ENCODE measurements around the gene RCBTB2.
A peak's percentile ranks its signal among the peaks of the same experiment; 100 is the strongest.

RCBTB2 gene

DNA sequence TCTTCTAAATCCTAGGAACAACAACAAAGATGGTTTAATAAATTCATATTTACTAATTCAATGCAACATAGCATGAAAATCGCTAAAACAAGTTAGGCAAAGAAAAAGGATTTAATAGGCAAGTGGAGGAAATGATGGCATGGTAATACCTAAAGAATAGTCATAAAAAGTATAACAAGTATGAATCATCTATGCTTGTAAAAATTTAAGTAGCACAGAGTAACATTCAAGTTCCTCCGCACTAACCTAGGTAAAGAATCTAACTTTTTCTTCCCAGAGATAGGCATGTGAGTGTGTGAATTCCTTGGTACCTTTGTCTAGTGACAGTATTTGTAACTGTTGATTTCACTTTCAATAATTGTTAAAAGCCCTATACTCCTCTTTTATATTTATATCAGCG is 42.6 kb downstream of the RCBTB2 start:
- DNase-seq (ENCODE audit: low spot score in 2 of 2) = no peak
- Histone ChIP-seq H3K4me1 (peaks cover 15% of the 10 kb centered on the region), H3K4me3 (no peak overlapping the region), H3K27me3 (ENCODE audit: low read depth) (no peaks in the 10 kb centered on the region), H3K9me3 (no peaks in the 10 kb centered on the region), H3K36me3 (replicated peaks) (no peaks in the 10 kb centered on the region; the same call in 1 of the 2 replicates)
- in situ Hi-C loops (cut with MboI; ENCODE audit: low sequenced_read_pairs) = no loop called here

DNA sequence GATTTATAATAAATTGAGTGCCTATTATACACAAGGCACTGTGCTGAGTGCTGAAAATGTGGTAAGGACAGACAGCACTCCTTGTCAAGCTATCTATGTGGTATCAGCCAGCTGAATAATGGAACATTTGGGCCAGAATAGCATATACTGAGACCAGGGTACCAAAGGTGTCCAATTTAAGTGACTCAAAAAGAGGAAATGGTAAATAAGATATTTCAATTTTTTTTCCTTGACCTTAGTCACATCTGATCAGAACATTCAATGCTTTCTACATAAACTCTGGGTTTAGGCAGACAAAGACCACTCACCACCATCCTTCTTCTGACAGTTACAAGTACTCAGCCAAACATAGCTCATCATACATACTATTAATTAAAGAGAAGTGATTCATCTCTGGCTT is 43.2 kb downstream of the RCBTB2 start:
- H3K4me1 ChIP-seq = peaks cover 9% of the 10 kb centered on the region

DNA sequence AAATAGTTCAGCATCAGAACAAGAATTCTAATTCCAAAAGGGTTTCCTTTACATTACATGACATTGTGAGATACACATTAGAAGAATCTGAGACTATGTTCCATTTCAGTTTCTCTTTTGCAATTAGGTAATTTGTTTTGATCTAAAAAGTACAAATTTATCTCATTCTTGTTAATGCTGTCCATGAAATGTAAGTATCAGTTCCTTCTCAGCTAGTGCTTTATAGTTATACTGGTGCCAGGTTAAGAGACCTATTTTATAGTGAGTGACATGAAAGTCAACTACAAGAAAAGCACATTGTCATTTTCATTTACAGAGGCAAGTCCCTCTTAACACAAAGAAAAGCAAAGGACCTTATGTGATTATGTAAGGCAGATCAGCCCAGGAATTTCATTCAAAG is 43.9 kb downstream of the RCBTB2 start:
- Histone ChIP-seq H3K27me3 (ENCODE audit: low read depth) (no peaks in the 10 kb centered on the region), H3K36me3 (replicated peaks) (no peaks in the 10 kb centered on the region; the same call in 1 of the 2 replicates), H3K9me3 (no peaks in the 10 kb centered on the region), H3K4me3 (no peak overlapping the region), H3K4me1 (peaks cover 7% of the 10 kb centered on the region)
- DNase-seq (ENCODE audit: low spot score in 2 of 2) = peak in 1 of 2 experiments; percentile 32
- in situ Hi-C loops (cut with MboI; ENCODE audit: low sequenced_read_pairs) = no loop called here

More for the DNA sequence above, 43.2 kb downstream of the RCBTB2 start:
- Histone ChIP-seq H3K4me3 (no peak overlapping the region), H3K9me3 (no peaks in the 10 kb centered on the region), H3K36me3 (replicated peaks) (no peaks in the 10 kb centered on the region; the same call in 1 of the 2 replicates), H3K27me3 (ENCODE audit: low read depth) (no peaks in the 10 kb centered on the region)
- no peak for DNase-seq (ENCODE audit: low spot score in 2 of 2)
- in situ Hi-C loops (cut with MboI; ENCODE audit: low sequenced_read_pairs) = no loop called here

DNA sequence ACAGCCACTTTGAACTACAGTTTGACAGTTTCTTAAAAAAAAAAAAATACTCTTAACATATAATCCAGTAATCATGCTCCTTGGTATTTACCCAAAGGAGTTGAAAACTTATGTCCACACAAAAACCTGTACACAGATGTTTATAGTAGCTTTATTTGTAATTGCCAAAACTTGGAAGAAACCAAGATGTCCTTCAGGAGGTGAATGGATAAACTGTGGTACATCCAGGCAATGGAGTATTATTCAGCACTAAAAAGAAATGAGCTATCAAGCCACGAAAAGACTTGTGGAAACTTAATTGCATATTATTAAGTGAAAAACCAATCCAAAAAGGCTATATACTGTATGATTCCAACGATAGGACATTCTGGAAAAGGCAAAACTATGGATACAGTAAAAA is 44.9 kb downstream of the RCBTB2 start:
- Histone ChIP-seq H3K4me3 (no peak overlapping the region), H3K9me3 (no peaks in the 10 kb centered on the region), H3K27me3 (ENCODE audit: low read depth) (no peaks in the 10 kb centered on the region), H3K36me3 (replicated peaks) (no peaks in the 10 kb centered on the region; the same call in 1 of the 2 replicates), H3K4me1 (peaks cover 7% of the 10 kb centered on the region)
- DNase-seq (ENCODE audit: low spot score in 2 of 2) = no peak
- in situ Hi-C loops (cut with MboI; ENCODE audit: low sequenced_read_pairs) = no loop called here

DNA sequence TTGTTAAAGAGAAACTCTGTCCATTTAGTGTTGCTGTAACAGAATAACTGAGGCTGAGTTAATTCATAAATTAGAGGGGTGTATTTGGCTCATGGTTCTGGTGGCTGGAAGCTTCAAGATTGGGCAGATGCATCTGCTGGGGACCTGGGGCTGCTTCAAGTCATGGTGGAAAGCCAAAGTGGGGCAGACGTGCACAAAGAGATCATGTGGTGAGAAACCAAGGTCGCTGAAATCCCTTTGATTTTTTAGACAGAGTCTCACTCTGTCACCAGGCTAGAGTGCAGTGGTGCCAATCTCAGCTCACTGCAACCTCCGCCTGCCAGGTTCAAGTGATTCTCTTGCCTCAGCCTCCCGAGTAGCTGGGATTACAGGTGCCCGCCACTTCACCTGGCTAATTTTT is 46.0 kb downstream of the RCBTB2 start:
- no peak overlapping the region for H3K4me3 ChIP-seq
- DNase-seq (ENCODE audit: low spot score in 2 of 2) = no peak
- no peaks in the 10 kb centered on the region; the same call in 1 of the 2 replicates for H3K36me3 ChIP-seq (replicated peaks)
- no peaks in the 10 kb centered on the region for H3K27me3 ChIP-seq (ENCODE audit: low read depth)
- H3K9me3 ChIP-seq = no peaks in the 10 kb centered on the region
- H3K4me1 ChIP-seq = peaks cover 7% of the 10 kb centered on the region
- in situ Hi-C loops (cut with MboI; ENCODE audit: low sequenced_read_pairs) = no loop called here

DNA sequence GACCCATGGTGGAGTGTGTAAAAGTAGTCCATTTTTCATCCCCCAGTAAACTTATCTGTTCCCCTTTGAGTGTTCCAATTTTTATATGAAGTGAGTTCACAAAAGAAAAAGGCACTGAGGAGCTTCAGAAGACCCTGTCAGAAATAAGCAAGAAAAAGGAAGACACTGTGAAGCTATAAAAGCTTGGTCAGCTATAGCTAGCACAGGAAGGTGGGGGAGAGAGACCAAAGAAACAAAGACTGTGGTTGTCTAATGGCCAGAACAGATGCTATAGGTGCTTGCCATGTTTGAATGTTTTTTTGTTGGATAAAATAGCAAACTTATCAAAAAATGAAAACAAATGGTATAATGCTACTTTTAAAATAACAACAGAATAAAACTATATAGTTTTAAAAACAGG is 46.5 kb downstream of the RCBTB2 start:
- in situ Hi-C loops (cut with MboI; ENCODE audit: low sequenced_read_pairs) = no loop called here
- no peak for DNase-seq (ENCODE audit: low spot score in 2 of 2)
- no peaks in the 10 kb centered on the region for H3K27me3 ChIP-seq (ENCODE audit: low read depth)
- H3K4me1 ChIP-seq = peaks cover 7% of the 10 kb centered on the region
- H3K9me3 ChIP-seq = no peaks in the 10 kb centered on the region
- H3K4me3 ChIP-seq = no peak overlapping the region
- no peaks in the 10 kb centered on the region; the same call in 1 of the 2 replicates for H3K36me3 ChIP-seq (replicated peaks)

DNA sequence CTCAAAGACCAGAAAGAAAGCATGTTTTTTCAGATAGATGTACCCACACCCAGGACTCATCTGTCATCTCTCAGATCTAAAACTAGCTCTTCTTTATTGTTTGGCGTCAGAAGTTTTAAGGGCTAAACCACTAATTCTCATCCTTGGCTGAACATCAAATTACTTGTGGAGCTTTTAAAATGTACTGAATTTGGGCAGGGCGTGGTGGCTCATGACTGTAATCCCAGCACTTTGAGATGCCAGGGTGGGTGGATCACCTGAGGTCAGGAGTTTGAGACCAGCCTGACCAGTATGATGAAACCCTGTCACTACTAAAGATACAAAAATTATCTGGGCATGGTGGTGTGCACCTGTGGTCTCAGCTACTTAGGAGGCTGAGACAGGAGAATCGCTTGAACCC is 47.4 kb downstream of the RCBTB2 start:
- Histone ChIP-seq H3K4me1 (peaks cover 7% of the 10 kb centered on the region), H3K4me3 (no peak overlapping the region), H3K9me3 (no peaks in the 10 kb centered on the region), H3K27me3 (ENCODE audit: low read depth) (no peaks in the 10 kb centered on the region), H3K36me3 (replicated peaks) (no peaks in the 10 kb centered on the region; the same call in 1 of the 2 replicates)
- in situ Hi-C loops (cut with MboI; ENCODE audit: low sequenced_read_pairs) = no loop called here
- no peak for DNase-seq (ENCODE audit: low spot score in 2 of 2)

DNA sequence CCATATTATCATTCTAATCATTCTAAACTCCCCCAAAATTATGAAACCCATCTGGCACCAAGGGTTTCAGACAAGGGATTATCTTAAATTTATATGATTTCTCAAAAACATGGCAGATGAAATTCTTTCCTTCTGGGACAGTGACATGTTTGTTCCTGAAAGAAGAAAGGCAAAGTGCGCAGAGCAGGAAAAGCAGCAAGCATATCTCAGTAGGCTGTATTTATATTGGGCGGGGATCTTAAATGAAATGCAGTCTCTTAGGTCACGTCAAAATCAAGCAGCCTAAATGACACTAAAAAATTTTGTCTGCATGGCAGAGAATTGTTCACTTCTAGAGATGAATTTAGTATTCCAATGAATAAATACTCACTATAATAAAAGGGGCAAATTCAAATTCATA is 49.3 kb downstream of the RCBTB2 start:
- DNase-seq (ENCODE audit: low spot score in 2 of 2) = no peak
- in situ Hi-C loops (cut with MboI; ENCODE audit: low sequenced_read_pairs) = no loop called here
- Histone ChIP-seq H3K9me3 (no peaks in the 10 kb centered on the region), H3K27me3 (ENCODE audit: low read depth) (no peaks in the 10 kb centered on the region), H3K4me1 (no peaks in the 10 kb centered on the region; the same call in 1 of the 2 replicates), H3K36me3 (replicated peaks) (no peaks in the 10 kb centered on the region; the same call in 1 of the 2 replicates), H3K4me3 (no peak overlapping the region)

DNA sequence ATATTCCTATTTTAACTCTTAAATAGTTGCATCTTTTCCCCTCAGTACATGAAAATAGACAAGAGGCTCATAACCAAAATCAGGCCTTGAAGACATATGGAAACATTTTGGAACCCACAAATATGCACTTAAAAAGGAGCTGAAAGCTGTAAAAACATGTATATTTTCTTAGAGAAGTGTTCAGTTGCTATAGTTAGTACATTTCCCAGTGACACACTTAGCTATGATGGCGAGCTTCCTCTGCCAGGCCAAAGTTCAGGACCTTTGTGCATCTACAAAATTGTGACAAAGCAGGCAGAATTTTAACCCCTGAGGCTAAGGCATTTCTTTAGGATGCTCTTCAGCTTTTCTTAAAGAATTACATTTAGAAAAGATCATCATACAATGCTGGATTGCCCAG is 54.5 kb downstream of the RCBTB2 start:
- no peaks in the 10 kb centered on the region for H3K27me3 ChIP-seq (ENCODE audit: low read depth)
- H3K4me3 ChIP-seq = no peak overlapping the region
- H3K4me1 ChIP-seq = no peaks in the 10 kb centered on the region
- H3K36me3 ChIP-seq (replicated peaks) = no peaks in the 10 kb centered on the region; the same call in 1 of the 2 replicates
- in situ Hi-C loops (cut with MboI; ENCODE audit: low sequenced_read_pairs) = no loop called here
- no peak for DNase-seq (ENCODE audit: low spot score in 2 of 2)
- H3K9me3 ChIP-seq = no peaks in the 10 kb centered on the region

DNA sequence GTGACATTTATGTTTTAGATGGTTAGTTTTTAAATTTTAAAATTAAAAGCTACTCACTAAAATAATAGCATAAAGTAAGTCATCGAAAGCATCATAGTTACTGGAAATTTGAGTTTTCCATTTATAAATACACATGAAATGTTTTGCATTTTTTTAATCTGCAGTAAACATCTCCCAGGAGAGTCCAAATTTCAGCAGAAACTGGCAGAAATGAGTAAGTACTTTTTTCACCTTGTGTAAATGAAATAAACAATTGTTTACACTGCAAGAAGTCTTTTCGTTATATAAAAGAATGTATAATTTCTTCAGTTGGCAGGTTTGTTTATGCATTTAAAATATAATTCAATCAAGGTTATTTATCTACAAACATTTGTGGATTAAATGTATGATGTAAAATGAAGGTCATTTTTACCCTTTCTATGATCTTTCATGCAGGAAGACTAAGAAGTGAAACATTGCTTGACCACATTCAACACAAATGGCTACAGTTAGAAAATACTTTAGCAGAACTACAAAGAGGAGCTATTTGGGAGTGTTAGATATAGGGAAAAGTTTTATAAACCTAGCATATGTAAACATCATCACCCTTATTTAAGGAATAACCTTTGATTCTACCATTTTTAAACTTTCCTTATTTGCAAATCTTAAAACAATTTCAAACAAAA is 55.6 kb downstream of the RCBTB2 start:
- H3K27me3 ChIP-seq (ENCODE audit: low read depth) = no peaks in the 10 kb centered on the region
- H3K9me3 ChIP-seq = no peaks in the 10 kb centered on the region
- H3K36me3 ChIP-seq (replicated peaks) = no peaks in the 10 kb centered on the region; the same call in 1 of the 2 replicates
- H3K4me3 ChIP-seq = no peak overlapping the region
- in situ Hi-C loops (cut with MboI; ENCODE audit: low sequenced_read_pairs) = no loop called here
- no peaks in the 10 kb centered on the region for H3K4me1 ChIP-seq
- DNase-seq (ENCODE audit: low spot score in 2 of 2) = no peak

DNA sequence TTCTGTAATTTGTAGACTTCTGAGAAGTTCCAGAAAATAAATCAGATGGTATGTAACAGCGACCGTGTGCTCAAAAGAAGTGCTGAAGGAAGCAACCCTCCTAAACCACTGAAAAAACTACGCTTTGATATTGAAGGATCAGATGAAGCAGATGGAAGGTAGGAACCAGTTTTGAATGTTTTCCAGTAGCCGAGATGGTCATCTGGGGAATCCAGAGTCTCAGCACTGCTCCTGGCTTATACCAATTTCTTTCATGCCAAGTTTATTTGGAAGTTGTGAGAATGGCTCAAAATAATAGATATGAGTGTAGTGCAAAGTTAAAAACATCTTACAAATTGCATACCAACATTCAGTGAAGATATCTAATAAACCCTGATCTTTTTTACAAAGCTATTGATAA is 56.2 kb downstream of the RCBTB2 start:
- H3K27me3 ChIP-seq (ENCODE audit: low read depth) = no peaks in the 10 kb centered on the region
- in situ Hi-C loops (cut with MboI; ENCODE audit: low sequenced_read_pairs) = no loop called here
- DNase-seq (ENCODE audit: low spot score in 2 of 2) = no peak
- no peaks in the 10 kb centered on the region for H3K4me1 ChIP-seq
- no peaks in the 10 kb centered on the region; the same call in 1 of the 2 replicates for H3K36me3 ChIP-seq (replicated peaks)
- H3K4me3 ChIP-seq = no peak overlapping the region
- no peaks in the 10 kb centered on the region for H3K9me3 ChIP-seq

DNA sequence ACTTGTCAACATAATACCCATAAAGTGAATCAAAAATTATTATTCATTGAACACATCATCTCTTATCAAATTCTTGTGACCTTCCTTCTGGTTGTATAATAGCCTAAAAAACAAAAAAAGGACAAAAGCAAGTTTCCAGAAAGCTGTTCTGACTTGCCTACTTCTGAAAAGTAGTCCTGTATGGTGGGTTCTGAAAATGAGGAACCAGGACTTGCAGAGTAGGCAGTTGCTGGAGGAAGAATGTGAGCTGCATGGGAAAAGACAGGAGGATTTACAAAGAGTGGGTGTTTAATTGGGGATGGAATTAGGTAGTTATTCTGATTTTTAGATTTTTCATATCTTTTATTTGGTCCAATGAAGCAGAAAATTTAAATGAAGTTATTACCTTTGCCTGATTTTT is 56.7 kb downstream of the RCBTB2 start:
- Histone ChIP-seq H3K36me3 (replicated peaks) (no peaks in the 10 kb centered on the region; the same call in 1 of the 2 replicates), H3K4me3 (no peak overlapping the region), H3K4me1 (no peaks in the 10 kb centered on the region), H3K27me3 (ENCODE audit: low read depth) (no peaks in the 10 kb centered on the region), H3K9me3 (no peaks in the 10 kb centered on the region)
- no peak for DNase-seq (ENCODE audit: low spot score in 2 of 2)
- in situ Hi-C loops (cut with MboI; ENCODE audit: low sequenced_read_pairs) = no loop called here

DNA sequence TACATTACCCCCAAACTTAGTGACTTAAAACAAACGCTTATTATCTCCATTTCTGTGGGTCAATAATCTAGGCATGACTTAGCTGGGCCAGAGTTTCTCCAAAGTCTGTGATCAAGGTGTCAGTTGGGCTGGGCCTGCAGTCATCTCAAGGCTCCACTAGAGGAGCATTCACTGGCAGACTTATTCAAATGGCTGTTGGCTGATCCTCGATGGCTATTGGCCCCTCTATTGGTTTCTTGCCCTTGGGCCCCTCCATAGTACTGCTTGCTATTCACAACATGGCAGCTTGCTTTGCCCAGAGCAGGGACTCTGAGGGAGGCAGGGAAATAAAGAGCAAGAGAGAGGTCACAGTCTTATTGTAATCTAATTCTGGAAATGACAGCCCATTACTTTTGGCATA is 57.6 kb downstream of the RCBTB2 start:
- in situ Hi-C loops (cut with MboI; ENCODE audit: low sequenced_read_pairs) = no loop called here
- DNase-seq (ENCODE audit: low spot score in 2 of 2) = no peak
- no peaks in the 10 kb centered on the region; the same call in 1 of the 2 replicates for H3K36me3 ChIP-seq (replicated peaks)

DNA sequence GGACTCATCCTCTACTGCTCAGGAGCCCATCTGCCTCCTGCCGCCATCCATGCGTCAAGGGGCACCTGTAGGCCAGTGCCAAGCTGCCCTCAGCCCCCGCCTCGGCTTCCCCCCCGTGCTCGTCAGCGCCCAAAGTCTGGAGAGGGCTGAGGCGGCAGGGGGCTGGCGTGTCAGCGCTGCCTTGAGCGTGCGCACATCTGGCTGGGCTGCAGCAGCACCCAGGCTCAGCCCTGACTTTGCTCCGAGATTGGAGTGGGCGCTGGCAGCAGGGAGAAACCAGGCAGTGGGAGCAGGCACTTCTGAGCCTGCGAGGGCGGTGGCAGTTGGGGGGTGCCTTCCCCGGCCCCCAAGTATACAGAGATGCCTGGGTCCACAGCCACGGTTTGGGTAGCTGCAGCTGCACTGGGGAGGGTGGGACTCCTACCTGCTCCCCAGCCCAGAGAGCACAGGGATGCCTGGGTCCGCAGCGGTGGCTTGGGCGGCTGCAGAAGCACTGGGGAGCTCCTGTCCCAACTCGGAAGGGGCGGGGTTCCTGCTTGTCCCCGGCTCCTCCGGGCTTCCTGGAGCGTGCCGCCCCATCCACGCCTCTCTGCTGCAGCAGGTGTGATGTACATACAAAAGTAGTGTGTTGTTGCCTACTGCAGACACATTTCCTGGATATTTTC is 75.2 kb downstream of the RCBTB2 start:
- H3K4me3 ChIP-seq = no peak overlapping the region
- in situ Hi-C loops (cut with MboI; ENCODE audit: low sequenced_read_pairs) = no loop called here

More for the DNA sequence above, 57.6 kb downstream of the RCBTB2 start:
- no peaks in the 10 kb centered on the region for H3K4me1 ChIP-seq
- no peaks in the 10 kb centered on the region for H3K9me3 ChIP-seq
- H3K4me3 ChIP-seq = no peak overlapping the region
- no peaks in the 10 kb centered on the region for H3K27me3 ChIP-seq (ENCODE audit: low read depth)

More for the DNA sequence above, 75.2 kb downstream of the RCBTB2 start:
- H3K4me1 ChIP-seq = peaks cover 2% of the 10 kb centered on the region; the same call in 1 of the 2 replicates
- H3K27me3 ChIP-seq (ENCODE audit: low read depth) = no peaks in the 10 kb centered on the region
- DNase-seq (ENCODE audit: low spot score in 2 of 2) = no peak
- peaks cover 10% of the 10 kb centered on the region for H3K36me3 ChIP-seq (replicated peaks)
- H3K9me3 ChIP-seq = no peaks in the 10 kb centered on the region

Data from HAP-1 (cell line).